ENCODE data around the gene MYL10. TPM values are rescaled to one million over a fixed set of nuclear protein-coding genes. Genes with fewer than 3 reads are reported as not detected.

The MYL10 gene
- total RNA-seq, 4 donors from 2014 or later: 6.3 TPM; not detected in 3

DNA sequence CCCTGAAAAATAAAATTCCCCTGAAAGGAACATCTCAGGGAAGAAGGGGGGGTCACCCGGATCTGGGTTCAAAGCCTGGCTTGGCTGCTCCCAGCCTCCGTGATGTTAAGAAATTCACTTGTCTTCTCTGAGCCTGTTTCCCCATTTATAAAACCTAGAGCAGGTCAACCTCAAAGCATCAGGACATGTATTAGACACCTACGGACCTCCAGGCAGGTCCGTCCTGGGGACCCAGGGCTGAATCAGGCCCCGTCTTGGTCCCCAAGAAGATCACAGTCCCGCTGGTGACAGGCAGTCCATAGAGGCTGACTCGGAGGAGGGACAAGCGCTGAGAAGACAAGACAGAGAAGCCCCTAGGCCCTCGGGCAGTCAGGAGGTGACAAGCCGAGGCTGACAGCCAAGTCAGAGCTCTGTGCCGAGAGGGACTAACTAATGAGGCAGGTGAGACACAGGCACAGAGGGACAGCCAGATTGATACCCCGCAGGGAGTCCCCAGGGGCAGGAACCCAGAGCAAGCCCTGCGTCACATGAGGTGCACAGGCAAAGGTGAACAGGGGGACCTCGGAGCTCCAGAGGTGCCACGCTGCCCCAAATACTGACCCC is 2.9 kb downstream of the MYL10 start:
- no peaks in the 10 kb centered on the region for H3K9me3 ChIP-seq

DNA sequence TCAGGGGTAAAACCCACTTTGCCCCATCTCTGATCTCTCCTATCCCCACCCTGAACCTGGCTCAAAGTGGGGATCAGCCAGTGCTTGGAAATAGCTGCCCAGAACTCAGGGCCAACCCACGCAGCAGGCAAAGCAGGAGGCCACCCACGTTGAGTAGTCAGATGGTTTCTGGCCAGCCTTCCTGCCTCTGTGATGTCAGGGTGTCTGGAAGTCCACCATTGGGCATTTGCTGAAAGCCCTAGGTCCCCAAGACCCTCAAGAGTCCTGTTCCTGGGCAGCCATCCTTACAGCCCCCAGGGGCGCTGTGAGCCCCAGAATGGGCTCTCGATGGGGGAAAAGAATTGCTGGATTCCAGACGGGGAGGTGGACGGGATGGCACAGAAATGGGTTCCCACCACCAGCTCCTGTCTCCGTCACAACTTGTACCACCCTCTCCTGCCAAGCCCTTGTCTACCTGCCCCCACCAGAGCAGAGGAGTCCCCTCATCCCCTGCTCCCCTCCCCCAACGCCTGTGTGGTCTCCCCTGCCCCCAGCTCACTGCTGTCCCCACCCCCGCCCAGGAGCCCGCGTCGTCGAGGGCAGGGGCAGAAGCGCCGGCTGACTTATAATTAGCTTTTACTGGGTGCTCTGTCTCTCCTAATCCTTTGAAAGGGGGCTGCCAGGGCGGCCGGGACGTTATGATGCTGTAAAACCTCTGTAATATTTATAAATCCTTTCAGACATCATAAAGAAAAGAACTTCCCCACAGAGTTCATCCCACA is 3.9 kb downstream of the MYL10 start:
- intact Hi-C loops (cut with DNase I; ENCODE audit: low total_unique reads) (no loop called here), in situ Hi-C loops (cut with MboI; ENCODE audit: low sequenced_read_pairs in 4 of 4) (no loop called here)
- Histone ChIP-seq H3K27me3 (no peaks in the 10 kb centered on the region), H3K4me1 (peaks cover 0 to 14% of the 10 kb centered on the region in 2 donors), H3K27ac (no peak overlapping the region), H3K4me3 (no peak overlapping the region), H3K36me3 (no peaks in the 10 kb centered on the region), H3K9me3 (no peaks in the 10 kb centered on the region)
- no peak for ATAC-seq
- no peak for DNase-seq
- TF ChIP-seq, protein P1, sequence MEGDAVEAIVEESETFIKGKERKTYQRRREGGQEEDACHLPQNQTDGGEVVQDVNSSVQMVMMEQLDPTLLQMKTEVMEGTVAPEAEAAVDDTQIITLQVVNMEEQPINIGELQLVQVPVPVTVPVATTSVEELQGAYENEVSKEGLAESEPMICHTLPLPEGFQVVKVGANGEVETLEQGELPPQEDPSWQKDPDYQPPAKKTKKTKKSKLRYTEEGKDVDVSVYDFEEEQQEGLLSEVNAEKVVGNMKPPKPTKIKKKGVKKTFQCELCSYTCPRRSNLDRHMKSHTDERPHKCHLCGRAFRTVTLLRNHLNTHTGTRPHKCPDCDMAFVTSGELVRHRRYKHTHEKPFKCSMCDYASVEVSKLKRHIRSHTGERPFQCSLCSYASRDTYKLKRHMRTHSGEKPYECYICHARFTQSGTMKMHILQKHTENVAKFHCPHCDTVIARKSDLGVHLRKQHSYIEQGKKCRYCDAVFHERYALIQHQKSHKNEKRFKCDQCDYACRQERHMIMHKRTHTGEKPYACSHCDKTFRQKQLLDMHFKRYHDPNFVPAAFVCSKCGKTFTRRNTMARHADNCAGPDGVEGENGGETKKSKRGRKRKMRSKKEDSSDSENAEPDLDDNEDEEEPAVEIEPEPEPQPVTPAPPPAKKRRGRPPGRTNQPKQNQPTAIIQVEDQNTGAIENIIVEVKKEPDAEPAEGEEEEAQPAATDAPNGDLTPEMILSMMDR (IDR thresholded peaks at IDR 0.05 in 4 of 5, conservative IDR thresholded peaks at IDR 0.05 in 1 of 5): no peak
- no peak for TF ChIP-seq POLR2A (IDR thresholded peaks at IDR 0.05)

More for the DNA sequence above, 2.9 kb downstream of the MYL10 start:
- Histone ChIP-seq H3K36me3 (no peaks in the 10 kb centered on the region), H3K4me1 (peaks cover 0 to 23% of the 10 kb centered on the region in 2 donors), H3K27me3 (no peaks in the 10 kb centered on the region), H3K27ac (no peak overlapping the region), H3K4me3 (no peak overlapping the region)
- in situ Hi-C loops (cut with MboI; ENCODE audit: low sequenced_read_pairs in 4 of 4) (no loop called here), intact Hi-C loops (cut with DNase I; ENCODE audit: low total_unique reads) (no loop called here)
- TF ChIP-seq, protein P1 (IDR thresholded peaks at IDR 0.05 in 4 of 5, conservative IDR thresholded peaks at IDR 0.05 in 1 of 5): no peak
- TF ChIP-seq POLR2A (IDR thresholded peaks at IDR 0.05): no peak
- ATAC-seq: no peak
- DNase-seq: no peak

GRCh38 chr7:101624246-101625001 is 4.7 kb downstream of the MYL10 start:
- no peak overlapping the region for H3K27ac ChIP-seq
- intact Hi-C loops (cut with DNase I; ENCODE audit: low total_unique reads): no loop called here
- TF ChIP-seq POLR2A (IDR thresholded peaks at IDR 0.05): no peak
- TF ChIP-seq, protein P1 (IDR thresholded peaks at IDR 0.05 in 4 of 5, conservative IDR thresholded peaks at IDR 0.05 in 1 of 5): no peak

GRCh38 chr7:101622609-101623173 is 6.4 kb downstream of the MYL10 start:
- Histone ChIP-seq H3K27me3 (no peaks in the 10 kb centered on the region), H3K36me3 (no peaks in the 10 kb centered on the region), H3K27ac (no peak overlapping the region), H3K9me3 (no peaks in the 10 kb centered on the region), H3K4me3 (no peak overlapping the region), H3K4me1 (no peaks in the 10 kb centered on the region)
- DNase-seq (no peak), ATAC-seq (no peak)
- intact Hi-C loops (cut with DNase I; ENCODE audit: low total_unique reads) (no loop called here), in situ Hi-C loops (cut with MboI; ENCODE audit: low sequenced_read_pairs in 4 of 4) (no loop called here)
- TF ChIP-seq POLR2A (IDR thresholded peaks at IDR 0.05): no peak
- TF ChIP-seq, protein P1 (IDR thresholded peaks at IDR 0.05 in 4 of 5, conservative IDR thresholded peaks at IDR 0.05 in 1 of 5): no peak

More at GRCh38 chr7:101624246-101625001, 4.7 kb downstream of the MYL10 start:
- Histone ChIP-seq H3K4me3 (no peak overlapping the region), H3K4me1 (peaks cover 0 to 12% of the 10 kb centered on the region in 2 donors), H3K27me3 (no peaks in the 10 kb centered on the region), H3K9me3 (no peaks in the 10 kb centered on the region), H3K36me3 (no peaks in the 10 kb centered on the region)
- no peak for DNase-seq
- in situ Hi-C loops (cut with MboI; ENCODE audit: low sequenced_read_pairs in 4 of 4): no loop called here
- ATAC-seq: no peak
